Activated CD4-positive, alpha-beta T cell treated with anti-CD3 and anti-CD28 coated beads, Interleukin-2, amount 50 U/mL, for 48 hours (primary cell): Measurements from ENCODE around the gene GIGYF1.
"Not testable (repeated sequence)": the region's sequence is repeated elsewhere in the genome, so short reads cannot be mapped to it uniquely, and the experiment has no call there.

Experiments
- DNase-seq, 2 experiments: peaks; one replicate each; pipeline ENCODE4 v3.0.0-alpha.2; 2020

Gene GIGYF1, protein sequence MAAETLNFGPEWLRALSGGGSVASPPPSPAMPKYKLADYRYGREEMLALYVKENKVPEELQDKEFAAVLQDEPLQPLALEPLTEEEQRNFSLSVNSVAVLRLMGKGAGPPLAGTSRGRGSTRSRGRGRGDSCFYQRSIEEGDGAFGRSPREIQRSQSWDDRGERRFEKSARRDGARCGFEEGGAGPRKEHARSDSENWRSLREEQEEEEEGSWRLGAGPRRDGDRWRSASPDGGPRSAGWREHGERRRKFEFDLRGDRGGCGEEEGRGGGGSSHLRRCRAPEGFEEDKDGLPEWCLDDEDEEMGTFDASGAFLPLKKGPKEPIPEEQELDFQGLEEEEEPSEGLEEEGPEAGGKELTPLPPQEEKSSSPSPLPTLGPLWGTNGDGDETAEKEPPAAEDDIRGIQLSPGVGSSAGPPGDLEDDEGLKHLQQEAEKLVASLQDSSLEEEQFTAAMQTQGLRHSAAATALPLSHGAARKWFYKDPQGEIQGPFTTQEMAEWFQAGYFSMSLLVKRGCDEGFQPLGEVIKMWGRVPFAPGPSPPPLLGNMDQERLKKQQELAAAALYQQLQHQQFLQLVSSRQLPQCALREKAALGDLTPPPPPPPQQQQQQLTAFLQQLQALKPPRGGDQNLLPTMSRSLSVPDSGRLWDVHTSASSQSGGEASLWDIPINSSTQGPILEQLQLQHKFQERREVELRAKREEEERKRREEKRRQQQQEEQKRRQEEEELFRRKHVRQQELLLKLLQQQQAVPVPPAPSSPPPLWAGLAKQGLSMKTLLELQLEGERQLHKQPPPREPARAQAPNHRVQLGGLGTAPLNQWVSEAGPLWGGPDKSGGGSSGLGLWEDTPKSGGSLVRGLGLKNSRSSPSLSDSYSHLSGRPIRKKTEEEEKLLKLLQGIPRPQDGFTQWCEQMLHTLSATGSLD (N-terminal part only)

DNA sequence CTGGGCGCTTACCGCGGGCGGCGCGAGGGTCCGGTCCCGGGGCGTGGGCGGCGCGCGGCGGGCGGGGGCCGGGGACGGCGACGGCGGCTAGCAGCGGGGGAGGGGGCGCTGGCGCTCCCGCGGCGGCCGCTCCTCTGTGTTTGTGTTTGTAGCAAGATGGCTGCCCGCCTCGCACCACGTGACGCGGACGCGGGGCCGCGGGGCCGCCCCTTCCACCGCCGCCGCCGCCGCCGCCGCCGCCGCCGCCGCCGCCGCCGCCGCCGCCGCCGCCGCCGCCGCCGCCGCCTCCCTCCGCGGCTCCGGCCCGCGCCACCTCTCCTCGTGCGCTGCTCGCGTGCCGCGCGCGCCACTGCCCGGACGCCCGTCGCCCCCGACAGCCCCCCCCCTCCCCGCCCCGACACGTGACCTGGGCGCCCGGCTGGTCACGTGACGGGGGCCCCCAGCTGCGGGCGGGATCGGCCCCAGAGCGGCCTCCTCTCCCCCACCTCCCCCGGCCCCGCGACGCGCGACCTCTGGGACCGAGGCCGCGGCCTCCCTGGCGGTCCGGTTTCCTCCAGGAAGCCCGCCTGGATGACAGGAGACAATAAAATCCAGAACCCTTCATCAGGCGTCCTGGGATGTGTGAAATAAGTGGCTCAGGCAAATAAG is at the start of gene GIGYF1:
GIGYF1 (minus strand) TSS at position 153 of the 648 bp plus-strand sequence. CDS start 6,012 bp downstream, outside the sequence.
- DNase-seq: peak; percentile 64 to 71

DNA sequence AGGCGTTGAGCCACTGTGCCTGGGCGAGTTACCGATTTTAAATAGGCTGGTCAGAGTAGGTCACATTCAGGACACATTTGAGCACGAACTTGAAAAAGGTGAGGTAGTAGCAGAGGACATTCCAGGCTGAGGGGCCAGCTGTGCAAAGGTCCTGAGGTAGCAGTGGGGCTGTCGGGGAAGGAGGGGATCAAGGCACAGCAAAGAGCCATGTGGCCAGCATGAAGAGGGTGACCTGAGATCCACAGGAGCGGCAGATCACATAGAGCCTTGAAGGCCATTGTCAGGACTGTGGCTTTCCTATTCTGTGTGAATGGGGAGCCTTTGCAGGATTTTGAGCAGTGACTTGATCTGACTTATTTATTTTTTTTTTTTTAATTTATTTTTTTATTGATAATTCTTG is 45.9 kb upstream of the GIGYF1 start:
- DNase-seq: no peak

DNA sequence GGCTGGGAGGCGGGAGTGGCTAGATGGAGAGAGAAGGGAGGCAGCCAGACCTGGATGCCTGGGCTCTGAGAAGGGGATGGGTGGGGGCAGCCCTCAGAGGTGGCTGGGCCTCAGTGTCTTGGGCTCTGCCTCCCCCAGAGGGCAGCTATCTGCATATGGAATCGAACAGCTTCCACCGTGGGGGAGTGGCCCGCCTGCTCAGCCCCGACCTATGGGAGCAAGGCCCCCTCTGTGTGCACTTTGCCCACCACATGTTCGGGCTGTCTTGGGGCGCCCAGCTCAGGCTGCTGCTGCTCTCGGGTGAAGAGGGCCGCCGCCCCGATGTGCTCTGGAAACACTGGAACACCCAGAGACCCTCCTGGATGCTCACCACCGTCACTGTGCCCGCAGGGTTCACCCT is 42.6 kb upstream of the GIGYF1 start:
- DNase-seq: no peak

DNA sequence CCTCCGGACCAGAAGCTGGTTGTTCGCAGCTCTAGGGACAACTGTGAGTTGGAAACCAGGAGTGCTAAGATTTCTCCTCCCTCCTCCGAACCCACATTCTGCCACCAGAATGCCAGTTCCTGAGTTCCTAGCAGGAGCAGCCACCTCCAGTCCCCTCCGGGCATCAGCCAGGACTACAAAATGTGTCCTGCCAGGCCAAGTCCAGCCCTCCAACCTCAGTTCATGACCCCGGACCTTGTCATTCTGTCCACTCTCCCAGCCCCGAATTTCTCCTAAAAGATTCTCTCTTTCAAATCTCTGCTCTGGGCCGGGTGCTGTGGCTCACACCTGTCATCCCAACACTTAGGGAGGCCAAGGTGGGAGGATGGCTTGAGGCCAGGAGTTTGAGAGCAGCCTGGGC is 41.7 kb upstream of the GIGYF1 start:
- no peak for DNase-seq

DNA sequence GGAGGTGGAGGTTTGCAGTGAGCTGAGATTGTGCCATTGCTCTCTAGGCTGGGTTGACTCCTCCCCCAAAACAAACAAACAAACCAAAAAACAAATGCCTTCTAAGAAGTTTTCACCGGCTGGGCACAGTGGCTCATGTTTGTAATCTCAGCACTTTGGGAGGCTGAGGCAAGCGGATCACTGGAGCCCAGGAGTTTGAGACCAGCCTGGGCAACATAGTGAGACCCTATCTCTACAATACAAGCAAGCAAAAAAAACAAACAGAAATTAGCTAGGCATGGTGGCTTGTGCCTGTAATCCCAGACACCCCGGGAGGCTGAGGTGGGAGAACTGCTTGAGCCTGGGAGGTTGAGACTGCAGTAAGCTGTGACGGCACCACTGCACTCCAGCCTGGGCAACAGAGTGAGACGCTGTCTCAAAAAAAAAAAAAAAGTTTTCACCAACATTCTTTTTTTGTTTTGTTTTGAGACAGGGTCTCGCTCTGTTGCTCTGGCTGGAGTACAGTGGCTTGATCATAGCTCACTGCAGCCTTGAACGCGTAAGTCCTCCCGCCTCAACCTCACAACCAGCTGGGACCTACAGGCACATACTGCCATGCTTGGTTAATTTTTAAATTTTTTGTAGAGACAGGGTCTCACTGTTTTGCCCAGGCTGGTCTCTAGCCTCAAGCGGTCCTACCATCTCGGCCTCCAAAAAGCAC is 38.0 kb upstream of the GIGYF1 start:
- DNase-seq: no peak

DNA sequence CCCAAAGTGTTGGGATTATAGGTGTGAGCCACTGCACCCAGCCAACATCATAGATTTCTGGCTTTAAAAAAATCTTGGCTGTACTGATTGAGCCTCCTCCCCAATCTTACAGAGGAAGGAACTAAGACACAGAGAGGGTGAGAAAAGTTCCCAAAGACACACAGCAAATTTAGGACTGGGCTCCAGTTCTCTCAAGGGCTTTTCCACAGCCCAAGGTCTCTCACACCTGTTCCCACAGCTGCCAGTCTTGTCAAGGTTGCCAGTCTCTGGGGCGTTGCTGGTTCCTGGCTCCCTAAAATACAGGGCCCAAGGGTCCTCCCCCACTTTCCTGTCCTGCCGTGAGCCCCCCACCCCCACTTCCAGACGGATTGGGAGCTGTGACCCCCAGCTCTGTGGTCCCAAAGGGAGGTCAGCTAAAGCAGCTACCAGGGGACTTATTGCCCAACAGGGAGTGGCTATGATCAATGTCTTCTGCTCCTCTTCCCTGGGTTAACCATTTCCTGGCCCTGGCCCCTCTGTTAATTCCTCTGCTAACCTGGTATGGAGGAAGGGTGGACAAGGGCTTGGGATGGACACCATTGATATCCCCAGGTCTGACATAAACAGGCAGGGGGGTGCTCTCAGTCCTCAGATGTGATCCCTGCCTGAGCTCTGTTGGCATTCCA is 36.2 kb upstream of the GIGYF1 start:
- DNase-seq: no peak

DNA sequence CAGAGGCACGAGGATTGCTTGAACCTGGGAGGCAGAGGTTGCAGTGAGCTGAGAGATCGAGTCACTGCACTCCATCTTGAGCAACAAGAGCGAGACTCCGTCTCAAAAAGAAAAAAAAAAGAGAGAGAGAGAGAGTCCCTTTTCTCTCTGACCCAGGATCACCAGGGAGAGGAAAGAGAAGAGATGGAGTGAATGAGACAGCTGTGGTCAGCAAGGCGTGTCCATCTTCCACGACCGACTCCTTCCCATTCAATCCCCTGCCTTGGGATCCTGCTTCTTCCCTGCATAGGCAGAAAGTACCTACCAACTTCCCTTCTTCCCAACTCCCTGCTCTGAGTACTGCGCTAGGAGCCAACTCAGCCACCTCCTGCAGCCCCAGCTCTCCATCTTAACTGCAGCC is 34.1 kb upstream of the GIGYF1 start:
- no peak for DNase-seq

DNA sequence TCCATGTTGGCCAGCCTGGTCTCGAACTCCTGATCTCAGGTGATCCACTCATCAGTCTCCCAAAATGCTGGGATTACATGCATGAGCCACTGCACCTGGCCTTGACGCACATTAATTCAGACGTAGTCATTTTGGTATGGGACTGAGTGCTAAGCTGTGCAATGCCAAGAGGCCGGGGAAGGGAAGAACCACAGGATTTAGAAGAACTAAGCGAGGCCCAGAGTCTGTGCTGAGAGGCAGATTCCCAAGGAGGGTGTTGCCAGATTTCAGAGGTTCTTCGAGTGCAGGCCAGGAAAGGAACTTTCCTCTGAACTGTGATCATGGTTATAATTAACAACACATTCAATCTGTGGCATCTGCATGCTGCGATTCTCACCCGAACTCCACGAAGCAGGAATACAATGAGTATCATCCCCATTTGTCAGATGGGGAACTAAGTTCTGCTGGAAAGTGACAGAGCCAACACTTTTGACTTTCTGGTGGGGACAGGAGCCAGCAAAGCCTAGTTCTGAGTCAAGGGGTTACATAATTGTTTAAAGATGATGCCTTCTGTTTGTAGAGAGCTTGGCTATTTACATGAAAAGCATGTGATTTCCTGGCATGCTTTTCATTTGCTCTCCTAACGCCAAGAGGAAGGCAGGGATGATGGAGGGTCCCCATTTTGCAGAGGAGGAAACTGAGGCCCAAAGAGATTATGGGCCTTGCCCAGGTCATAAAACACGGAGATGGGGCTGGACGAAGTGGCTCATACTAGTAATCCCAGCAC is 33.1 kb upstream of the GIGYF1 start:
- DNase-seq: no peak

DNA sequence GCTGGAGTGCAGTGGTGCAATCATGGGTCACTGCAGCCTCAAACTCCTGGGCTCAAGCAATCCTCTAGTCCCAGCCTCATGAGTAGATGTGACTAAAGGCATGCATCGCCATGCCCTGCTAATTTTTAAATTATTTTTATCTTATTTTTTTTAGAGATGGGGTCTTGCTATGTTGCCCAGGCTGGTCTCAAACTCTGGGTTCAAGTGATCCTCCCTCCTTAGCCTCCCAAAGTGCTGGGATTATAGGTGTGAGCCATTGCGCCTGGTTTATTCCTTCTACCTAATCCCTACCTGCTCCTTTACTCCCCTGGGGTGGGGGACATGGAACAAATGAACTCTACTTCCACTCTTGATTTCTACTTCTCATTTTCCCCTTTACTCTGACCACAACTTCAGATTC is 30.3 kb upstream of the GIGYF1 start:
- not testable (repeated sequence) for DNase-seq

DNA sequence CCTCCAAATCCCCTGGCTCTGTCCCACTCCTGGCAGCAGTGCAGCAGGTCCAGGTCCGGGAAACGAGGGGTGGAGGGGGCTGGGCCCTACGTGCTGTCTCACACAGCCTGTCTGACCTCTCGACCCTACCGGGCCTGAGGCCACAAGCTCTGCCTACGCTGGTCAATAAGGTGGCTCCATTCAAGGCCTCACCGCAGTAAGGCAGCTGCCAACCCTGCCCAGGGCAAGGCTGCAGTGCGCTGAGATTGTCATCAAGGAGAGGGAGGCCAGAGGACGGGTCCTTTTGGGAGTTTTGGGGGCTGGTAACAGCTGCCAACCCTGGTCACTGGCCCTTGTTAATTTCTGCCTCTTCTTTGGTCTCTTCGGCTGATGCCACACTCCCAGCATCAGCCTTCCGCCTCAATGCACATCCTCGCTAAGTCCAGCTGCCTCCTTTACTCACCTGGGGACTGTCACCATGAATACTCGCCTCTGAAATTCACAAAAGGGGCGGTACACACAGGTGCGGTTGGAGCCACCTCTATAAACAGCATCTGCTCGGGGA is 29.8 kb upstream of the GIGYF1 start:
- no peak for DNase-seq

DNA sequence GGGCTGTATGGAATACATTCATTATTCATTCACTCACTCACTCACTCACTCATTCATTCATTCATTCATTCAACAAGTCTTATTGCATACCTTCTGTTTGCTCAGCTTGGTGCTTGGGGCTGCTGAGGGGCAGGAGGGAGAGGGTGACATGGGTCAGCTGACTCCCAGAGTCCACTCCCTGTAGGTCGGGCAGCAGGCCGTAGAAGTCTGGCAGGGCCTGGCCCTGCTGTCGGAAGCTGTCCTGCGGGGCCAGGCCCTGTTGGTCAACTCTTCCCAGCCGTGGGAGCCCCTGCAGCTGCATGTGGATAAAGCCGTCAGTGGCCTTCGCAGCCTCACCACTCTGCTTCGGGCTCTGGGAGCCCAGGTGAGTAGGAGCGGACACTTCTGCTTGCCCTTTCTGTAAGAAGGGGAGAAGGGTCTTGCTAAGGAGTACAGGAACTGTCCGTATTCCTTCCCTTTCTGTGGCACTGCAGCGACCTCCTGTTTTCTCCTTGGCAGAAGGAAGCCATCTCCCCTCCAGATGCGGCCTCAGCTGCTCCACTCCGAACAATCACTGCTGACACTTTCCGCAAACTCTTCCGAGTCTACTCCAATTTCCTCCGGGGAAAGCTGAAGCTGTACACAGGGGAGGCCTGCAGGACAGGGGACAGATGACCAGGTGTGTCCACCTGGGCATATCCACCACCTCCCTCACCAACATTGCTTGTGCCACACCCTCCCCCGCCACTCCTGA is 28.6 kb upstream of the GIGYF1 start:
- DNase-seq: no peak

DNA sequence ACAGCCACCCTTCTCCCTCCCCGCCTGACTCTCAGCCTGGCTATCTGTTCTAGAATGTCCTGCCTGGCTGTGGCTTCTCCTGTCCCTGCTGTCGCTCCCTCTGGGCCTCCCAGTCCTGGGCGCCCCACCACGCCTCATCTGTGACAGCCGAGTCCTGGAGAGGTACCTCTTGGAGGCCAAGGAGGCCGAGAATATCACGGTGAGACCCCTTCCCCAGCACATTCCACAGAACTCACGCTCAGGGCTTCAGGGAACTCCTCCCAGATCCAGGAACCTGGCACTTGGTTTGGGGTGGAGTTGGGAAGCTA is 27.4 kb upstream of the GIGYF1 start:
- no peak for DNase-seq

DNA sequence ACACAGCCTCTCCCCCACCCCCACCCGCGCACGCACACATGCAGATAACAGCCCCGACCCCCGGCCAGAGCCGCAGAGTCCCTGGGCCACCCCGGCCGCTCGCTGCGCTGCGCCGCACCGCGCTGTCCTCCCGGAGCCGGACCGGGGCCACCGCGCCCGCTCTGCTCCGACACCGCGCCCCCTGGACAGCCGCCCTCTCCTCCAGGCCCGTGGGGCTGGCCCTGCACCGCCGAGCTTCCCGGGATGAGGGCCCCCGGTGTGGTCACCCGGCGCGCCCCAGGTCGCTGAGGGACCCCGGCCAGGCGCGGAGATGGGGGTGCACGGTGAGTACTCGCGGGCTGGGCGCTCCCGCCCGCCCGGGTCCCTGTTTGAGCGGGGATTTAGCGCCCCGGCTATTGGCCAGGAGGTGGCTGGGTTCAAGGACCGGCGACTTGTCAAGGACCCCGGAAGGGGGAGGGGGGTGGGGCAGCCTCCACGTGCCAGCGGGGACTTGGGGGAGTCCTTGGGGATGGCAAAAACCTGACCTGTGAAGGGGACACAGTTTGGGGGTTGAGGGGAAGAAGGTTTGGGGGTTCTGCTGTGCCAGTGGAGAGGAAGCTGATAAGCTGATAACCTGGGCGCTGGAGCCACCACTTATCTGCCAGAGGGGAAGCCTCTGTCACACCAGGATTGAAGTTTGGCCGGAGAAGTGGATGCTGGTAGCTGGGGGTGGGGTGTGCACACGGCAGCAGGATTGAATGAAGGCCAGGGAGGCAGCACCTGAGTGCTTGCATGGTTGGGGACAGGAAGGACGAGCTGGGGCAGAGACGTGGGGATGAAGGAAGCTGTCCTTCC is 26.8 kb upstream of the GIGYF1 start:
- DNase-seq: no peak

DNA sequence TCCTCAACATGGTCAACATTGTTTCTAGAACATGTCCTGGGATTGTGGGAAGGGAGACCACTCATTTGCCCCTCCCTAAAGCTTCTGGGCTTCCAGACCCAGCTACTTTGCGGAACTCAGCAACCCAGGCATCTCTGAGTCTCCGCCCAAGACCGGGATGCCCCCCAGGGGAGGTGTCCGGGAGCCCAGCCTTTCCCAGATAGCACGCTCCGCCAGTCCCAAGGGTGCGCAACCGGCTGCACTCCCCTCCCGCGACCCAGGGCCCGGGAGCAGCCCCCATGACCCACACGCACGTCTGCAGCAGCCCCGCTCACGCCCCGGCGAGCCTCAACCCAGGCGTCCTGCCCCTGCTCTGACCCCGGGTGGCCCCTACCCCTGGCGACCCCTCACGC is 26.2 kb upstream of the GIGYF1 start, which contains the start of gene EPO:
EPO (plus strand) TSS at position 190 of the 392 bp plus-strand sequence. CDS start 513 bp downstream, outside the sequence.
- no peak for DNase-seq

DNA sequence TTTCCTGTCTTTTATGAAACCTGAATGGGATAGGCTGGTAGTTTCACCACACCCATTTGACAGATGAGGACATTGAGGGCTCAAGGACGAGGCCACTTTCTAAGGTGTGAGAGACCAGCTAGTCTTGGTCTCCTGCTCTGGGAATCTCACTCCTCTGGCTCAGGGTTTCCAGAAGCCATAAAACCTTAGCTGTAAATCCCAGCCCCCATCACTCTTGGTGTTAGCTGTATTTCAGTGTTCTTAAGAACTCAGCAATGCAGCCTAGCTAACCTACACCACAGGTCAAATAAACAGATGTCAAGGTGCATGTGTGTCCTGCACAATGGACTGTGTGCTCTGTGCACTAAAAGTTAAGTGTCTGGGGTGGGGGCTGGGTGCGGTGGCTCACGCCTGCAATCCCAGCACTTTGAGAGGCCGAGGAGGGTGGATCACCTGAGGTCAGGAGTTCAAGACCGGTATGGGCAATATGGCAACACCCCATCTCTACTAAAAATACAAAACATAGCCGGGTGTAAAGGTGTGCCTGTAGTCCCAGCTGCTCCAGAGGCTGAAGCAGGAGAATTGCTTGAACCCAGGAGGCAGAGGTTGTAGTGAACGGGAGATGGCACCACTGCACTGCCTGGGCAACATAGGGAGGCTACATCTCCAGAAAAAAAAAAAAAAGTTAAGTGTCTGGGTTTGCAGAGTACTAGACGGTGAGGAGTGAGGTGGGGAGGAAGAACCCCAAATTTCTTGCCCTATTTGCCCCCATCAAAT is 25.7 kb upstream of the GIGYF1 start:
- no peak for DNase-seq

DNA sequence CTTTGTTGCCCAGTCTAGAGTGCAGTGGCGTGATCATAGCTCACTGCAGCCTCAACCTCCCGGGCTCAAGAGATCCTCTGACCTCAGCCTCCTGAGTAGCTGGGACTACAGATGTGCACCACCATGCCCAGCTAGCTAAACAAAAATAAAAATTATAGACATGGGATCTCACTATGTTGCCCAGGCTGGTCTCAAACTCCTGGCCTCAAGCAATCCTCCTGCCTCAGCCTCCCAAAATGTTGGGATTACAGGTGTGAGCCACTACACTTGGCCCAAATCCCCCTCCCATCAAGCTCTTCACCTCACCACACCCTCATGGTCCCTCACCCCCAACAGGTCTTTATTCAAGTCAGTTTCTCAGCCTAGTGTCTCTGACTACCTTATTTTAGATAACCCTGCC is 23.0 kb upstream of the GIGYF1 start:
- not testable (repeated sequence) for DNase-seq

DNA sequence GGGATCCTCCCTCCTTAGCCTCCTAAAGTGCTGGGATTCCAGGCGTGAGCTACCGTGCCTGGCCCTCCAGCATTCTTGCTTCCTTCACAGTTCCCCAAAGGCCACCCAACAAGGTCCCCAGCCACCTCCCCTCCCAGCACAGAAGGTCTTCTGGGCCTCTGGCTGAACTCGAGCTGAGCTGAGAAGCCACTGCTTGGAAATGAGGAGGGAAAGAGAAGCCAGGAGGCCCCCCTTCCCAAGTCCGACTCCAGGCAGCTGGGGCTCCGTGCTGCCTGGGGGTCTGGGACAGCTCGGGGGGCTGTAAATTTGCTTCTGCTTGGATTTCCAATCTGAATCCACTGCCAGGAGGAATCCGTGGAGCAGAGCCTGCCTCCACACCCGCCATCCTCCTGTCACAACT is 20.7 kb upstream of the GIGYF1 start:
- DNase-seq: no peak

DNA sequence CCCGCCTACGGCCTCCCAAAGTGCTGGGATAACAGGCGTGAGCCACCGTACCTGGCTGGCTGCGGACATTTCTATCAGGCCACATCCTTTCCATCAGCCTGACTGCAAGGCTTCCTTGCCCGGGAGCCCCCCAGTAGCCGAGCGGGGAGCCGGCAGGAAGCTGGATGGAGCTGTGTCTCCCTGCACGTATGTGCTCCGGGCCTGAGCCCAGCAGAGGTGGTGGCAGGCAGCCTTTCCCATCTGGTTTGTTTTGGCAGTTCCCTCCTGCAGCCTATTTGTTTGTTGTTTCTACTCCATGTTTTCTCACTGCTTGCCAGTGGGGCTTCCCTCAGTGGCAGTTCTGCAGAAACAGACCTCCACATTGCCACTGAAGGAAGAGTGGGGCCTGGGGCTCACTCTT is 17.3 kb upstream of the GIGYF1 start:
- DNase-seq: no peak

DNA sequence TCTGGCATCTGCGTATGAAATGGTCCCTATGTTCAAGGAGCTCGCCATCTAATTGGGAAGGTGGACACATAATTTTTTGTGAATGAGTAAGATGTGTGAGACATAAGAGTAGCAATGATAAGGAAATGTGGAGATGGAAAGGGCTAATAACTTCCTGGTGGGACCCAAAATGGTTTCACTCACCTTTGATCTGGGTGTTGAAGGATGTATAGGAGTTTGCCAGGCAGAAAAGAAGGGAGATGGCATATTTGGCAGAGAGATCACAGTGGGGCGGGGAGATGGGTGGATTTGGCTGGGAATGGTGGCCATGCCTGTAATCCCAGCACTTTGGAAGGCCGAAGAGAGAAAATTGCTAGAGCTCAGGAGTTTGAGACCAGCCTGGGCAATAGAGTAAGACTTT is 16.4 kb upstream of the GIGYF1 start:
- DNase-seq: no peak
